ENCODE data around the gene KIAA0232. TPM values are rescaled to one million over a fixed set of nuclear protein-coding genes. Genes with fewer than 3 reads are reported as not detected.

Gene KIAA0232
- total and polyA plus RNA-seq, 4 donors, result 8.9 to 34.4 (median 18.5) TPM

GRCh38 chr4:6908432-6909112 lies 126.0 kb downstream of the KIAA0232 start:
- Histone ChIP-seq H3K36me3 (ENCODE audit: control insufficient read depth in 4 of 4, insufficient read depth in 3 of 4, low read depth in 1 of 4, low read length in 3 of 4) (no peaks in the 10 kb centered on the region), H3K4me3 (ENCODE audit: low read depth in 1 of 3, low read length in 3 of 3) (peak overlapping the region; percentile 60 to 88 (median 67)), H3K27me3 (ENCODE audit: control insufficient read depth in 4 of 4, insufficient read depth in 4 of 4, low read length in 3 of 4) (no peaks in the 10 kb centered on the region), H3K9me3 (ENCODE audit: control insufficient read depth in 4 of 4, low read length in 3 of 4) (no peaks in the 10 kb centered on the region), H3K4me1 (ENCODE audit: control insufficient read depth in 4 of 4, insufficient read depth in 4 of 4, low read length in 3 of 4) (peaks cover 6 to 62% (median 43%) of the 10 kb centered on the region in 4 donors), H3K9ac (ENCODE audit: low read depth in 1 of 2, low read length in 2 of 2) (peak overlapping the region; percentile 59 to 84), H3K27ac (ENCODE audit: low read depth in 1 of 2, low read length in 2 of 2) (peak overlapping the region; percentile 95 to 97)
- 11% methylated on average over 15 of the region's 15 CpGs for WGBS
- TF ChIP-seq RAD21 (IDR thresholded peaks at IDR 0.05) (no peak), ATF3 (IDR thresholded peaks at IDR 0.05) (no peak), SP1 (IDR thresholded peaks at IDR 0.05) (peak; percentile 62), EGR1 (IDR thresholded peaks at IDR 0.05; ENCODE audit: low read depth in 2 of 2) (no peak), HNF4A (conservative IDR thresholded peaks at IDR 0.05) (peak; percentile 77 to 87), YY1 (IDR thresholded peaks at IDR 0.05) (no peak), GABPA (IDR thresholded peaks at IDR 0.05 in 1 of 2, conservative IDR thresholded peaks at IDR 0.05 in 1 of 2) (no peak), FOXA1 (IDR thresholded peaks at IDR 0.05) (no peak), FOXA2 (IDR thresholded peaks at IDR 0.05) (no peak), CTCF (IDR thresholded peaks at IDR 0.05; ENCODE audit: low read depth, low read length, missing input control) (no peak), HNF4G (IDR thresholded peaks at IDR 0.05) (no peak), TAF1 (conservative IDR thresholded peaks at IDR 0.05) (no peak), JUND (IDR thresholded peaks at IDR 0.05) (no peak), NR2F2 (IDR thresholded peaks at IDR 0.05) (peak; percentile 63), RXRA (IDR thresholded peaks at IDR 0.05) (peak in 1 of 2 donors; percentile 57)
- TF ChIP-seq, protein P1, sequence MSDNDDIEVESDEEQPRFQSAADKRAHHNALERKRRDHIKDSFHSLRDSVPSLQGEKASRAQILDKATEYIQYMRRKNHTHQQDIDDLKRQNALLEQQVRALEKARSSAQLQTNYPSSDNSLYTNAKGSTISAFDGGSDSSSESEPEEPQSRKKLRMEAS (IDR thresholded peaks at IDR 0.05), result peak; percentile 25
- TF ChIP-seq, protein P2, sequence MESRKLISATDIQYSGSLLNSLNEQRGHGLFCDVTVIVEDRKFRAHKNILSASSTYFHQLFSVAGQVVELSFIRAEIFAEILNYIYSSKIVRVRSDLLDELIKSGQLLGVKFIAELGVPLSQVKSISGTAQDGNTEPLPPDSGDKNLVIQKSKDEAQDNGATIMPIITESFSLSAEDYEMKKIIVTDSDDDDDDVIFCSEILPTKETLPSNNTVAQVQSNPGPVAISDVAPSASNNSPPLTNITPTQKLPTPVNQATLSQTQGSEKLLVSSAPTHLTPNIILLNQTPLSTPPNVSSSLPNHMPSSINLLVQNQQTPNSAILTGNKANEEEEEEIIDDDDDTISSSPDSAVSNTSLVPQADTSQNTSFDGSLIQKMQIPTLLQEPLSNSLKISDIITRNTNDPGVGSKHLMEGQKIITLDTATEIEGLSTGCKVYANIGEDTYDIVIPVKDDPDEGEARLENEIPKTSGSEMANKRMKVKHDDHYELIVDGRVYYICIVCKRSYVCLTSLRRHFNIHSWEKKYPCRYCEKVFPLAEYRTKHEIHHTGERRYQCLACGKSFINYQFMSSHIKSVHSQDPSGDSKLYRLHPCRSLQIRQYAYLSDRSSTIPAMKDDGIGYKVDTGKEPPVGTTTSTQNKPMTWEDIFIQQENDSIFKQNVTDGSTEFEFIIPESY (IDR thresholded peaks at IDR 0.05), result no peak
- TF ChIP-seq, protein P3, sequence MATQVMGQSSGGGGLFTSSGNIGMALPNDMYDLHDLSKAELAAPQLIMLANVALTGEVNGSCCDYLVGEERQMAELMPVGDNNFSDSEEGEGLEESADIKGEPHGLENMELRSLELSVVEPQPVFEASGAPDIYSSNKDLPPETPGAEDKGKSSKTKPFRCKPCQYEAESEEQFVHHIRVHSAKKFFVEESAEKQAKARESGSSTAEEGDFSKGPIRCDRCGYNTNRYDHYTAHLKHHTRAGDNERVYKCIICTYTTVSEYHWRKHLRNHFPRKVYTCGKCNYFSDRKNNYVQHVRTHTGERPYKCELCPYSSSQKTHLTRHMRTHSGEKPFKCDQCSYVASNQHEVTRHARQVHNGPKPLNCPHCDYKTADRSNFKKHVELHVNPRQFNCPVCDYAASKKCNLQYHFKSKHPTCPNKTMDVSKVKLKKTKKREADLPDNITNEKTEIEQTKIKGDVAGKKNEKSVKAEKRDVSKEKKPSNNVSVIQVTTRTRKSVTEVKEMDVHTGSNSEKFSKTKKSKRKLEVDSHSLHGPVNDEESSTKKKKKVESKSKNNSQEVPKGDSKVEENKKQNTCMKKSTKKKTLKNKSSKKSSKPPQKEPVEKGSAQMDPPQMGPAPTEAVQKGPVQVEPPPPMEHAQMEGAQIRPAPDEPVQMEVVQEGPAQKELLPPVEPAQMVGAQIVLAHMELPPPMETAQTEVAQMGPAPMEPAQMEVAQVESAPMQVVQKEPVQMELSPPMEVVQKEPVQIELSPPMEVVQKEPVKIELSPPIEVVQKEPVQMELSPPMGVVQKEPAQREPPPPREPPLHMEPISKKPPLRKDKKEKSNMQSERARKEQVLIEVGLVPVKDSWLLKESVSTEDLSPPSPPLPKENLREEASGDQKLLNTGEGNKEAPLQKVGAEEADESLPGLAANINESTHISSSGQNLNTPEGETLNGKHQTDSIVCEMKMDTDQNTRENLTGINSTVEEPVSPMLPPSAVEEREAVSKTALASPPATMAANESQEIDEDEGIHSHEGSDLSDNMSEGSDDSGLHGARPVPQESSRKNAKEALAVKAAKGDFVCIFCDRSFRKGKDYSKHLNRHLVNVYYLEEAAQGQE (IDR thresholded peaks at IDR 0.05), result no peak
- no peak for DNase-seq (ENCODE audit: low spot score)
